HG02588 (cell line): ENCODE data around the gene TMEM271.

Source experiments
- ATAC-seq: cut with Tn5 transposase; IDR thresholded peaks from one replicate; pipeline ENCODE4 v1.9.1; 2021; ENCODE audit warnings: mild to moderate bottlenecking, moderate library complexity; ENCODE audit not compliant: unreplicated experiment

Gene TMEM271

GRCh38 chr4:535181-535923, 40.7 kb downstream of the TMEM271 start:
- ATAC-seq, result no peak

- no peak for ATAC-seq
Observed at GRCh38 chr4:534576-535151, 41.4 kb downstream of the TMEM271 start.

GRCh38 chr4:534101-534575, 42.0 kb downstream of the TMEM271 start:
- ATAC-seq, result no peak

GRCh38 chr4:533318-534100, 42.6 kb downstream of the TMEM271 start:
- no peak for ATAC-seq

GRCh38 chr4:532588-533317, 43.3 kb downstream of the TMEM271 start:
- ATAC-seq, result no peak

GRCh38 chr4:531721-532565, 44.2 kb downstream of the TMEM271 start:
- no peak for ATAC-seq

- no peak for ATAC-seq
Observed at GRCh38 chr4:531076-531475, 45.0 kb downstream of the TMEM271 start.

GRCh38 chr4:530017-530781, 45.9 kb downstream of the TMEM271 start:
- ATAC-seq, result no peak

GRCh38 chr4:529563-529962, 46.5 kb downstream of the TMEM271 start:
- ATAC-seq, result no peak

- no peak for ATAC-seq
Observed at GRCh38 chr4:528835-529234, 47.3 kb downstream of the TMEM271 start.

- ATAC-seq, result no peak
Observed at GRCh38 chr4:528296-528695, 47.8 kb downstream of the TMEM271 start.

- no peak for ATAC-seq
Observed at GRCh38 chr4:526971-527460, 49.1 kb downstream of the TMEM271 start.

GRCh38 chr4:526189-526909, 49.7 kb downstream of the TMEM271 start:
- ATAC-seq, result no peak

- ATAC-seq, result no peak
Observed at GRCh38 chr4:525660-526059, 50.4 kb downstream of the TMEM271 start.

- ATAC-seq, result no peak
Observed at GRCh38 chr4:524196-524595, 51.9 kb downstream of the TMEM271 start.
